MM.1S (cell line): ENCODE results near the gene PLCG2.
"Not testable (repeated sequence)": the region's sequence is repeated elsewhere in the genome, so short reads cannot be mapped to it uniquely, and the experiment has no call there.

Source experiments
- DNase-seq: peaks from one replicate; pipeline ENCODE4 v3.0.0-alpha.2; 2015
- H2AFZ ChIP-seq: fragments of 300-600 bp; sonication (generic); 2 replicates; pipeline ENCODE4 v1.6.0; 2016; ENCODE audit warnings: antibody characterized with exemption, low read length
- H3F3A ChIP-seq: fragments of 300-600 bp; sonication (generic); 2 replicates; pipeline ENCODE4 v1.6.1; 2016; ENCODE audit warnings: mild to moderate bottlenecking, antibody characterized with exemption, low read length, moderate library complexity, mixed read lengths; ENCODE audit not compliant: insufficient read depth
- H3K27ac ChIP-seq: fragments of 300-600 bp; sonication (generic); 2 replicates; pipeline ENCODE4 v1.5.1; 2016; ENCODE audit warnings: mild to moderate bottlenecking, low read length
- H3K27me3 ChIP-seq: fragments of 300-600 bp; sonication (generic); replicated peaks from 2 replicates; pipeline ENCODE4 v1.6.0; 2016; ENCODE audit warnings: low read length; ENCODE audit not compliant: insufficient read depth
- H3K36me3 ChIP-seq: fragments of 300-600 bp; sonication (generic); replicated peaks from 2 replicates; pipeline ENCODE4 v1.6.1; 2016; ENCODE audit warnings: mild to moderate bottlenecking, low read length, mixed read lengths; ENCODE audit not compliant: insufficient read depth
- H3K4me1 ChIP-seq: fragments of 300-600 bp; sonication (generic); 2 replicates; pipeline ENCODE4 v1.6.1; 2016; ENCODE audit warnings: low read length, mixed read lengths
- H3K4me2 ChIP-seq: fragments of 300-600 bp; sonication (generic); 2 replicates; pipeline ENCODE4 v1.6.0; 2016; ENCODE audit warnings: low read depth, low read length
- H3K4me3 ChIP-seq: fragments of 300-600 bp; sonication (generic); 2 replicates; pipeline ENCODE4 v1.5.1; 2016; ENCODE audit warnings: low read length, mixed read lengths
- H3K79me2 ChIP-seq: fragments of 300-600 bp; sonication (generic); 2 replicates; pipeline ENCODE4 v1.6.1; 2016; ENCODE audit warnings: mixed run types, low read length, mixed read lengths
- H3K9ac ChIP-seq: fragments of 300-600 bp; sonication (generic); 2 replicates; pipeline ENCODE4 v1.6.1; 2016; ENCODE audit warnings: low read length, mixed read lengths
- H3K9me2 ChIP-seq: fragments of 300-600 bp; sonication (generic); replicated peaks from 2 replicates; pipeline ENCODE4 v1.6.1; 2016; ENCODE audit warnings: mild to moderate bottlenecking, low read length, mixed read lengths; ENCODE audit not compliant: insufficient read depth
- H3K9me3 ChIP-seq: fragments of 300-600 bp; sonication (generic); replicated peaks from 2 replicates; pipeline ENCODE4 v1.6.1; 2016; ENCODE audit warnings: mild to moderate bottlenecking, low read length, mixed read lengths; ENCODE audit not compliant: insufficient read depth
- H4K20me1 ChIP-seq: fragments of 300-600 bp; sonication (generic); 2 replicates; pipeline ENCODE4 v1.6.1; 2016; ENCODE audit warnings: mild to moderate bottlenecking, low read length, moderate library complexity, mixed read lengths; ENCODE audit not compliant: insufficient read depth
- CTCF ChIP-seq: fragments of 300-600 bp; sonication (generic); IDR thresholded peaks from 2 replicates; pipeline ENCODE4 v1.5.1; 2016; ENCODE audit warnings: antibody characterized with exemption, low read length, mixed read lengths
- EZH2 ChIP-seq: fragments of 300-600 bp; sonication (generic); optimal IDR thresholded peaks from 2 replicates; pipeline ENCODE3; 2017; ENCODE audit warnings: low read depth, mild to moderate bottlenecking, antibody characterized with exemption, low read length, mixed read lengths
- EZH2phosphoT487 ChIP-seq: fragments of 300-600 bp; sonication (generic); IDR thresholded peaks from 2 replicates; pipeline ENCODE4 v1.6.1; 2018; ENCODE audit warnings: antibody characterized with exemption, low read length

Gene PLCG2

GRCh38 chr16:81797443-81797842 is 18.4 kb downstream of the PLCG2 start:
- H3K9me3 ChIP-seq: no peaks in the 10 kb centered on the region
- peaks cover 32% of the 10 kb centered on the region for H3K4me1 ChIP-seq
- H3F3A ChIP-seq: 0 out of 2 replicates have a peak, but pooled peaks cover 12% of the 10 kb centered on the region
- peak overlapping the region; percentile 3; the same call in 1 of the 2 replicates for H3K9ac ChIP-seq
- H2AFZ ChIP-seq: no peak overlapping the region
- DNase-seq: peak; percentile 47
- no peaks in the 10 kb centered on the region for H3K36me3 ChIP-seq
- no peaks in the 10 kb centered on the region for H3K9me2 ChIP-seq
- H4K20me1 ChIP-seq: no peaks in the 10 kb centered on the region
- H3K79me2 ChIP-seq: peaks cover 21% of the 10 kb centered on the region
- H3K4me3 ChIP-seq: no peak overlapping the region
- H3K4me2 ChIP-seq: no peak overlapping the region
- no peaks in the 10 kb centered on the region for H3K27me3 ChIP-seq
- no peak for TF ChIP-seq EZH2
- peak overlapping the region; percentile 67; the same call in 1 of the 2 replicates for H3K27ac ChIP-seq

GRCh38 chr16:81798311-81799137 is 19.4 kb downstream of the PLCG2 start:
- H3K4me1 ChIP-seq: peaks cover 32% of the 10 kb centered on the region

GRCh38 chr16:81799138-81799504 is 20.0 kb downstream of the PLCG2 start:
- no peak for TF ChIP-seq EZH2
- no peak for TF ChIP-seq CTCF
- no peak for TF ChIP-seq EZH2phosphoT487
- no peaks in the 10 kb centered on the region for H3K9me3 ChIP-seq
- no peaks in the 10 kb centered on the region for H4K20me1 ChIP-seq
- H3K27me3 ChIP-seq: no peaks in the 10 kb centered on the region
- DNase-seq: no peak
- peaks cover 32% of the 10 kb centered on the region for H3K4me1 ChIP-seq
- 0 out of 2 replicates have a peak, but pooled peaks cover 12% of the 10 kb centered on the region for H3F3A ChIP-seq
- peak overlapping the region; percentile 67; the same call in 1 of the 2 replicates for H3K27ac ChIP-seq
- no peak overlapping the region for H3K4me3 ChIP-seq
- H2AFZ ChIP-seq: no peak overlapping the region
- H3K9me2 ChIP-seq: no peaks in the 10 kb centered on the region
- H3K36me3 ChIP-seq: no peaks in the 10 kb centered on the region
- H3K9ac ChIP-seq: no peak overlapping the region
- no peak overlapping the region for H3K4me2 ChIP-seq
- H3K79me2 ChIP-seq: peaks cover 18% of the 10 kb centered on the region

More at GRCh38 chr16:81798311-81799137, 19.4 kb downstream of the PLCG2 start:
- Histone ChIP-seq H3K4me2 (peak overlapping the region; percentile 18; the same call in 1 of the 2 replicates), H3K9me3 (no peaks in the 10 kb centered on the region), H4K20me1 (no peaks in the 10 kb centered on the region), H3K79me2 (peaks cover 16% of the 10 kb centered on the region), H3F3A (0 out of 2 replicates have a peak, but pooled peaks cover 12% of the 10 kb centered on the region), H3K9me2 (no peaks in the 10 kb centered on the region), H3K27ac (peak overlapping the region; percentile 67; the same call in 1 of the 2 replicates), H3K27me3 (no peaks in the 10 kb centered on the region), H2AFZ (no peak overlapping the region), H3K9ac (no peak overlapping the region), H3K4me3 (no peak overlapping the region), H3K36me3 (no peaks in the 10 kb centered on the region)
- no peak for TF ChIP-seq EZH2
- no peak for DNase-seq

GRCh38 chr16:81801724-81802123 is 22.6 kb downstream of the PLCG2 start:
- H3K79me2 ChIP-seq: peaks cover 26% of the 10 kb centered on the region
- not testable (repeated sequence) for H3K4me3 ChIP-seq

More at GRCh38 chr16:81801724-81802123, 22.6 kb downstream of the PLCG2 start:
- not testable (repeated sequence) for H3K9me2 ChIP-seq, H3K9me3 ChIP-seq, H3K9ac ChIP-seq, H3K27me3 ChIP-seq, DNase-seq, H3K4me2 ChIP-seq, H3K27ac ChIP-seq, H3F3A ChIP-seq, H4K20me1 ChIP-seq, H3K36me3 ChIP-seq, H2AFZ ChIP-seq
- H3K4me1 ChIP-seq: peaks cover 21% of the 10 kb centered on the region
